ACC112 (cell line): ENCODE measurements around the gene C10orf88.
"Not testable (repeated sequence)": the region's sequence is repeated elsewhere in the genome, so short reads cannot be mapped to it uniquely, and the experiment has no call there.

Experiments
- H2AFZ ChIP-seq: fragments of 200-600 bp; sonication (generic); one replicate; pipeline ENCODE4 v1.6.0; 2017; ENCODE audit warnings: antibody characterized with exemption, low read length; ENCODE audit not compliant: unreplicated experiment
- H3K27ac ChIP-seq: fragments of 200-600 bp; sonication (generic); 2 replicates; pipeline ENCODE4 v1.5.1; 2014; ENCODE audit warnings: low read depth, mild to moderate bottlenecking, antibody characterized with exemption, low read length, moderate library complexity
- H3K27me3 ChIP-seq: fragments of 200-600 bp; sonication (generic); 2 replicates; pipeline ENCODE4 v1.6.1; 2014; ENCODE audit warnings: mild to moderate bottlenecking, antibody characterized with exemption, low read length, moderate library complexity, mixed read lengths; ENCODE audit not compliant: insufficient read depth
- H3K36me3 ChIP-seq: fragments of 200-600 bp; sonication (generic); 2 replicates; pipeline ENCODE4 v1.6.1; 2016; ENCODE audit warnings: mild to moderate bottlenecking, antibody characterized with exemption, low read length, moderate library complexity, mixed read lengths; ENCODE audit not compliant: insufficient read depth
- H3K4me1 ChIP-seq: fragments of 200-600 bp; sonication (generic); one replicate; pipeline ENCODE4 v1.6.1; 2016; ENCODE audit warnings: low read length, mixed read lengths; ENCODE audit not compliant: insufficient read depth, unreplicated experiment, control insufficient read depth
- H3K4me3 ChIP-seq: fragments of 200-600 bp; sonication (generic); 2 replicates; pipeline ENCODE4 v1.5.1; 2014; ENCODE audit warnings: mild to moderate bottlenecking, low read depth, low read length
- H3K79me2 ChIP-seq: fragments of 200-600 bp; sonication (generic); one replicate; pipeline ENCODE4 v1.6.0; 2016; ENCODE audit warnings: low read length; ENCODE audit not compliant: control insufficient read depth, unreplicated experiment, insufficient read depth

The C10orf88 gene

DNA sequence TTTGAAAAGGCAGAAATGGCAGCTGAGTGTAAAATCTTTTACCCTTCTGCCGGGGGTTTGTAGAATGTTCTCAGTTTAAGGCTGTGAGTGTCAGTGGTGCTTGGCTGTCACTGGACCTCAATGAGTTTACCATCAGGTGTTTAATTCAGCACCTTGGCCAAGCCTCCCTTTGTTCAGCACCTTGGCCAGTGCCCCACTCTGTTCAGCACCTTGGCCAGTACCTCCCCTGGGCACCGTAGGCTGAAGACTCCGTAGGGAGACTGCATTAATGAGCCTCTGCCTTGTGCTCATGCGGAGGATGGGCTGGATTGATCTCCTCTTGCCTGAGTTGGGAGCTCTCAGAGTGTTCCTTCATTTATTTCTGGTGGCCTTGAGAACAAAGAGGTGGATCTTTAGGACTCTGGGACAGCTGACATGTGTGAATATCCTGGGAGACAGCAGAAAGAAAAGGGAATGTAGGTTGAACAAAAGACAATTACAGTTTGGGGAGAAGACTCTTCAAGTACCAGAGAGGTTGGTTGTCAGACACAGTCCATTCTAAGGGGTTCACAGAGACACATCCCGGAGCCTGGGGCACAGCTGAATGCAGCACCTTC lies 42.0 kb downstream of the C10orf88 start:
- H3K27me3 ChIP-seq, result peaks cover 18% of the 10 kb centered on the region; the same call in 1 of the 2 replicates
- H3K27ac ChIP-seq, result no peak overlapping the region
- H3K4me1 ChIP-seq, result no peaks in the 10 kb centered on the region
- H2AFZ ChIP-seq, result no peak overlapping the region
- H3K4me3 ChIP-seq, result no peak overlapping the region
- H3K79me2 ChIP-seq, result no peaks in the 10 kb centered on the region
- no peaks in the 10 kb centered on the region for H3K36me3 ChIP-seq

- Histone ChIP-seq H3K27ac (no peak within 1 kb of the TSS), H3K4me1 (no peaks in the 10 kb centered on the region), H3K4me3 (no peak within 1 kb of the TSS), H3K27me3 (peaks cover 20% of the 10 kb centered on the region; the same call in 1 of the 2 replicates), H3K79me2 (no peaks in the 10 kb centered on the region), H3K36me3 (no peaks in the 10 kb centered on the region), H2AFZ (no peak within 1 kb of the TSS)
Observed at GRCh38 chr10:122910310-122910709, 43.7 kb downstream of the C10orf88 start, which contains the start of gene FAM24A. Gene FAM24A, plus strand, starts transcription at chr10:122910610. Its CDS starts 1,025 bp downstream, at chr10:122911635.

DNA sequence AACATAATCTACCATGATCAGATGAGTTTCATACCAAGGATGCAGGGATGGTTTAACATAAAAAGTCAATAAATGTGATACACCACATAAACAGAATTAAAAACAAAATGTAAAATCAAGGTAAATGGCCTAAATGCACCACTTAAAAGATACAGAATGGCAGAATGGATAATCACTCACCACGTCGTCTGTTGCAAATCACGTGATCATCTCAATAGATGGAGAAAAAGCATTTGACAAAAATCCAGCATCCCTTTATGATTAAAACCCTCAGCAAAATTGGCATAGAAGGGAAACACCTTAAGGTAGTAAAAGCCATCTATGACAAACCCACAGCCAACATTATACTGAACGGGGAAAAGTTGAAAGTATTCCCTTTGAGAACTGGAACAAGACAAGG lies 50.2 kb downstream of the C10orf88 start:
- H3K4me1 ChIP-seq, H3K79me2 ChIP-seq, H3K36me3 ChIP-seq, H3K27ac ChIP-seq, H2AFZ ChIP-seq, H3K4me3 ChIP-seq: not testable (repeated sequence)
- H3K27me3 ChIP-seq, result peaks cover 45% of the 10 kb centered on the region

DNA sequence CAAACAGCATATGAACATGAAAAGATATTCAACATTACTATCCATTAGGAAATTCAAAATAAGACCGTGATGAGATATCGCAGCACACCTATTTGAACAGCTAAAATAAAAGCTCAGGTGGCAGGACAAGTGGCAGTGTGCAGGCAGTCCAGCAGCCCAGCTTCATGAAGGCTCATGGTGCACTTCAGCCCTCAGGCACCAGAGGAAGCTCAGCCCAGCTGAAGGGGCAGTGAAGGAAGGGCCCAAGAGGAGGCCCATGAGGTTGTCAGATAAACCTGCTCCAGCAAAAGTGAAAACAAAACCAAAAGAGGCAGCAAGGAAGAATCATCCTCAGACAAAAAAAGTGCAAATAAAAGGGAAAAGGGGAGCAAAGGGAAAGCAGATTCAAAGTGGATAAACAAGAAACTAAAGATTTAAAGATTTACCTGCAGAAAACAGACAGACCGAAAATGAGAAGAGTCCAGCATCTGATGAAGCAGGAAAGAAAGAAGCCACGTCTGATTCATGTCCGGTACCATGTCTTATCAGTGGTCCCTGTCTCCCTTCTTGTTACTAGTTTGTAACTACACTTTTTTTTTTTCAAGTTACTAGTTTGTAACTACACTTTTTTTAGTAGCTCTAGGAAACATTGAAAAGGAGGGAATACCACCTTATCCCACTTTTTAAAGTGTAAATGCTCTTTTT lies 59.6 kb downstream of the C10orf88 start:
- Histone ChIP-seq H2AFZ (no peak overlapping the region), H3K79me2 (no peaks in the 10 kb centered on the region), H3K27me3 (no peaks in the 10 kb centered on the region), H3K4me3 (no peak overlapping the region), H3K27ac (no peak overlapping the region), H3K4me1 (no peaks in the 10 kb centered on the region), H3K36me3 (no peaks in the 10 kb centered on the region)

DNA sequence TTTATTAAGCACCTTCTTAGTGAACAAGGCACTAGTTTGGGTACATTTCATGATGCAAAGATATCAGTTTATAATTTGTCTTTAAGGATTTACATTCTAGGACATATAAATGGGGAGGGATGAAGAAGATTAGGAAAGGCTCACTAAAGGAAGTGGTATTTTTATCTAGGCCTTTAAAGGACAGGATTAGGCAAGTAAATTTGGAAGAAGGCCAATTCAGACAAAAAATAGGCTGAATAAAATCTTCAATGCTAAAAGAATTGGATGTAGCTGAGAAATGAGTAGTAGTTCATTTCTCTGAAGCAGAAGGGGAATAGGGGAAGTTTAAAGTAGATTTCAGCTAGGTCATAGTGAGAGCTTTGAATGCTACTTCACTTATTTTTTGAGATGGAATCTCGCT lies 69.9 kb downstream of the C10orf88 start:
- no peaks in the 10 kb centered on the region for H3K27me3 ChIP-seq
- H3K27ac ChIP-seq, result no peak overlapping the region
- H3K36me3 ChIP-seq, result no peaks in the 10 kb centered on the region
- no peaks in the 10 kb centered on the region for H3K4me1 ChIP-seq
- no peak overlapping the region for H3K4me3 ChIP-seq
- peaks cover 2% of the 10 kb centered on the region for H3K79me2 ChIP-seq
- H2AFZ ChIP-seq, result no peak overlapping the region

DNA sequence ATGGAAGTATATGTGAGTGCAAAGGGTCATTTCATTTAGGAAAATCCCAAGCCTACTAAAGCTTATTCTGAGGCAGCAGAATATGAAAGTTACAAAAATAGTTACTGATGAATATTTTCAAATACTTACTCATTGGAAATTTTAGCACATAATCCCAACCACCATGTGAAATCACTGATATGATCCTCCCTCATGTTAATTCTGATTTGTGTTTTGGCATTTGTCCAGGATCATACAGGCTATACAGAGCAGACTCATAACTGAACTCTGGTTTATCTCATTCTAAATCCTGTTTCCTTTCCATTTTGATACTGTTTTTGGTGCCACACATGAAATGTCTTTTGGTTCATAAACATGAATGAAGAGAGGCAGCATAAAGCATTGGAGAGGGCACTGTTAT lies 71.3 kb downstream of the C10orf88 start:
- Histone ChIP-seq H3K4me3 (no peak overlapping the region), H3K36me3 (no peaks in the 10 kb centered on the region), H3K79me2 (peaks cover 16% of the 10 kb centered on the region), H3K27ac (no peak overlapping the region), H3K27me3 (no peaks in the 10 kb centered on the region), H3K4me1 (peaks cover under 1% of the 10 kb centered on the region), H2AFZ (no peak overlapping the region)
